Mucosa of rectum (tissue), 2 donors: Measurements from ENCODE around the gene LRRC51.

ENCODE experiments used
- H3K27ac ChIP-seq, 2 donors: one replicate each; pipeline ENCODE4 v1.7.0; 2013; ENCODE audit warnings: inconsistent platforms in 2 of 2, low read depth in 2 of 2, low read length in 2 of 2
- H3K27me3 ChIP-seq, 2 donors: one replicate each; pipeline ENCODE4 v1.7.0; 2013; ENCODE audit warnings: low read length in 2 of 2; ENCODE audit not compliant: control insufficient read depth in 2 of 2, insufficient read depth in 2 of 2
- H3K36me3 ChIP-seq, 2 donors: one replicate each; pipeline ENCODE4 v1.7.0; 2013; ENCODE audit warnings: low read length in 2 of 2; ENCODE audit not compliant: control insufficient read depth in 2 of 2, insufficient read depth in 2 of 2
- H3K4me1 ChIP-seq, 2 donors: one replicate each; pipeline ENCODE4 v1.7.0; 2013; ENCODE audit warnings: low read length in 2 of 2, mild to moderate bottlenecking in 1 of 2; ENCODE audit not compliant: control insufficient read depth in 2 of 2, insufficient read depth in 2 of 2
- H3K4me3 ChIP-seq, 2 donors: one replicate each; pipeline ENCODE4 v1.7.0; 2013; ENCODE audit warnings: low read length in 2 of 2
- H3K9ac ChIP-seq, 2 donors: one replicate each; pipeline ENCODE4 v1.7.0; 2013; ENCODE audit warnings: low read length in 2 of 2, low read depth in 1 of 2, mild to moderate bottlenecking in 1 of 2
- H3K9me3 ChIP-seq, 2 donors: one replicate each; pipeline ENCODE4 v1.7.0; 2013; ENCODE audit warnings: low read length in 2 of 2; ENCODE audit not compliant: control insufficient read depth in 2 of 2
- donor health status: healthy.
- donor health status: Normal muscosa, but diverticular disease.

The LRRC51 gene

DNA sequence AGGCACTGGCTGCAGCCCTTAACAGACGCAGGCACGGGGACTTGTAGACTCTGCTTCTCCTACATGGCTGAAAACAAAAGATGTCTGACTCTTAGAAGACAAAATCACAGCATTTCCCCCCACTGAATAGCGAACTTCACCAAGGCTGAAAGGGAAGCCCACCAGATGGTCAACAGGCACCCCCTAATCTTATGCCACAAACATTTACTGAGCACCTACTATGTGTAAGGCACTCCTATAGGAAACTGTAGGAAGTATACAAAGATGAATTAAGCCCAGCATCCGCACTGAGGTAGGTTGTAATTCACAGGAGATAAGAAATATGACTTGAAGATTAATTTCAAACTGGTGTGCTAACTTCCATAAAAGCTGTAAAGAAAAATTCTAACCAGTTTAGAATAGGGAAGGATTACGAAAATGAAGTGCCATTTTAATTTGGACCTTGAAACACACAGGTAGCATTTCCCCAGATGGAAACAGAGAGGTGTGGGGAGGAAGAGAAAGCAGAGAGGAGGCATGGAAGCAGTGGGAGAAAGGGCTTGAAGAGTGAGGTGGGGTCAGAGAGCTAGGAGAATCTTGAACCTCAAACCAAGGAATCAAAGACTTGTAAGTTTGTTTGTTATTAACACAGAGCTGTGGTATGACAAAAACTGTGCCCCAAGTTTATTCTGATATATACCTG is 38.4 kb upstream of the LRRC51 start:
- H3K4me1 ChIP-seq, result peaks cover 42 to 45% of the 10 kb centered on the region in 2 donors
- H3K36me3 ChIP-seq, result no peaks in the 10 kb centered on the region
- peak overlapping the region; percentile 84 for H3K9ac ChIP-seq
- H3K4me3 ChIP-seq, result peak overlapping the region; percentile 78 to 89
- H3K27me3 ChIP-seq, result no peaks in the 10 kb centered on the region
- peak overlapping the region; percentile 89 to 97 for H3K27ac ChIP-seq
- H3K9me3 ChIP-seq, result no peaks in the 10 kb centered on the region

DNA sequence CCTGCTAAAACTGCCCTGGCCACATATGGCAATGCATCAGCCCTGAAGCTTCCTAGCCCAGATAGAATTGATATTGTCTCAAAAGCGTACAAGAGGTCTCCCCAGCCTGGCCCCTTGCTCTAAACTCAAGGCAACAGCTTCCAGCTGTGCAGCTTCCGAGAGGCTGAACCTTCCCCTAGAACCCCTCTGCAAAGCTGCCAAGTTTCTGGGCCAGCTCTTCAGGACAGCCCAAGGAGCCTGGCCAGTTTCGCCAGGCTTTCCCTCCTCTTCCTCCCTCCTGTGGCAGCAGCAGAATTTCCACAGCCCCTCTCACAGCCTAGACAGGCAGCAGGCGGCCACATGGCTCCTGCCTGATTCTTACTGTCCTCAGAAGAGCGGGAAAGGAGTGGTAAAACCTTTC is 34.8 kb upstream of the LRRC51 start:
- no peak overlapping the region for H3K9ac ChIP-seq
- peaks cover 3% of the 10 kb centered on the region in 2 donors for H3K36me3 ChIP-seq
- H3K27ac ChIP-seq, result no peak overlapping the region
- no peak overlapping the region for H3K4me3 ChIP-seq
- no peaks in the 10 kb centered on the region for H3K9me3 ChIP-seq
- H3K27me3 ChIP-seq, result no peaks in the 10 kb centered on the region
- H3K4me1 ChIP-seq, result peaks cover 14 to 19% of the 10 kb centered on the region in 2 donors

DNA sequence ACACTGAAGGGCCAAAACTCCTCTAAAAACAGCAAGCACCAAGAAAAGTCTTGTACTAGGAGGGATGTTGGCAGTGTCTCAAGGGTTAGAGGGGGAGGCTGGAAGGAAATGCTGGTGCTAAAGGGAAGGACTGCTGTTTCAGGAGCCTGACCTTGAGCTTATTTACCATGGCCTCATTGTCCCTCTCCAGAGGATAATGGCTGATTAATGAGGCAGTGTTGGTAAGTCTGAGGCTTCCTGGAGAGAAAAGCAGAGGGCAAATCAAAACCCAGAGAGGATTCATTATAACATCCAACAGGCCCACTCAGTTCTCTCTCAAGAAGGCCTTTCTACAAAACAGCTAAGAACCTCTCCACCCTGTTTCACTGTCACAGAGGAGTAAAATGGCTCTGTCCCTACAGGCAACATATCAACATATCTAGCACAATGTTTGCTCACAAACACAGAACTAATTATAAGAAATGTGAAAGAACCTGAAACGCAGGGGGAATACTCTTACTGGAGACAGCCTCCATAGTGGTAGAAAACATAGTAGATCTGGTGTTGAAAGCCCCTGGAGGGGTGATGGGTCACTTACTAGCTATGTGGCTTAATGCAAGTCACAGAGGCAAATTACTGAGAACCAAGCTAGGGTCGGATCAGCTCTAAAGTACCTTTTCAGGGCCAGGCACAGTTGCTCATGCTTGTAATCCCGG is 31.7 kb upstream of the LRRC51 start:
- H3K9ac ChIP-seq, result no peak overlapping the region
- H3K27ac ChIP-seq, result no peak overlapping the region
- H3K27me3 ChIP-seq, result no peaks in the 10 kb centered on the region
- no peaks in the 10 kb centered on the region for H3K4me1 ChIP-seq
- H3K9me3 ChIP-seq, result no peaks in the 10 kb centered on the region
- no peak overlapping the region for H3K4me3 ChIP-seq
- peaks cover 3% of the 10 kb centered on the region in 2 donors for H3K36me3 ChIP-seq

DNA sequence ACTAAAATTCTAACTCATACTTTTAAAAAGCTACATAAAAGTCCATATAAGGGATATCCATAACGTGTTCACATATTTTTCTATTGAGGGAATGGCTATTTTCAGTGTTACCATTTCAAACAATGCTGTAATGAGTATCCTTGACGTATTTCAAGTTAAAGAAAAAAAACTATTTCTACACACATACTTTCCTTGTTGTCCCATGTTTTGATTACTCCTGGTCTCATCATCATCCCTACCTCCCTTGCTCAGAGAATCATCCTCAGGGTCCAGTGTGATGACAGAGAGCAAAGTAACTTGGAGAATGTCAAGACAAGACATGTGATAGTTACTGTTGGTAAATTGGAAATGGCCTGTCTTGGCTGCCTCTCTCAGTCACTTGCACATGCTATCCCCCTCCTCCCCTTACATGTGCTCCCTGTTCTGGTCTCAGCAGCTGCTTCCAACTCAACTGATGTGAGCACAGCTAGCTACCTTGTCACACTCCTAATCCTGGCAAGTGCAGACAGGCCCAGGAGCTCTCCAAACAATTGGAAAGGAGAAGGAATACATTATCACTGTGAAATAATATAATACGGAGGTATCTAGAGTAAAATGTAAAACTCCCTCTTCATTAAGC is 22.1 kb upstream of the LRRC51 start:
- H3K27ac ChIP-seq, result no peak overlapping the region
- H3K4me3 ChIP-seq, result no peak overlapping the region
- H3K4me1 ChIP-seq, result no peaks in the 10 kb centered on the region
- no peaks in the 10 kb centered on the region for H3K27me3 ChIP-seq
- H3K9ac ChIP-seq, result no peak overlapping the region
- H3K36me3 ChIP-seq, result peaks cover 0 to 6% of the 10 kb centered on the region in 2 donors
- no peaks in the 10 kb centered on the region for H3K9me3 ChIP-seq

DNA sequence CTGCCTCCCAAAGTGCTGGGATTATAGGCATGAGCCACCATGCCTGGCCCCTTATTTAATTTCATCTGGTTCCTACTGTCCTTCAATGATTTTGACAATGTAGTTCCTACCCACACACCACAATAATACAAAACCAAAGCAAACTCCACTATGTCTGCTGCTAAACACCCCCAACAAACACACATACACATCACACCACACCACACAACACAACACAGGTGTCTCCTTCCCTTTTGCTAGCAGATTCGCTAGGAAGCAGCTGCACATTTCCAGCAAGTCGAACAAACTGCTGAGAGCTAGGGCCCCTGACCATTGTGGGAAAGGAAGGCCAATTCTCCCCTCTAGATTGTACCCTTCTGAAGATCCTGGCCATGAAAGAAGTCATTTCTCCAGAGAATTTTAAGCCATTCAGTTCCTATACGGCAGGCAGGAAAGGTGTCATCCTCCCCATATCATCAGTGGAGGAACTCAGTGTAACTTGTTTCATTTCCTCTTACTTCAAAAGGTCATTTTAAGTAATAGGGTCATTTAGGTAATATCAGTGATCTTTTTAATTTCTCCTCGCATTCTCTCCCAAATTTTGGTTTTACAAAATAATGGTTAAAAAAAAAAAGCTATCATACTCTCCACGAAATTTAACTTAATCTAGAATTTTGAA is 18.8 kb upstream of the LRRC51 start:
- peaks cover 0 to 2% of the 10 kb centered on the region in 2 donors for H3K36me3 ChIP-seq
- no peak overlapping the region for H3K27ac ChIP-seq
- H3K27me3 ChIP-seq, result no peaks in the 10 kb centered on the region
- peaks cover 0 to 5% of the 10 kb centered on the region in 2 donors for H3K4me1 ChIP-seq
- H3K9me3 ChIP-seq, result no peaks in the 10 kb centered on the region
- no peak overlapping the region for H3K9ac ChIP-seq
- H3K4me3 ChIP-seq, result no peak overlapping the region

DNA sequence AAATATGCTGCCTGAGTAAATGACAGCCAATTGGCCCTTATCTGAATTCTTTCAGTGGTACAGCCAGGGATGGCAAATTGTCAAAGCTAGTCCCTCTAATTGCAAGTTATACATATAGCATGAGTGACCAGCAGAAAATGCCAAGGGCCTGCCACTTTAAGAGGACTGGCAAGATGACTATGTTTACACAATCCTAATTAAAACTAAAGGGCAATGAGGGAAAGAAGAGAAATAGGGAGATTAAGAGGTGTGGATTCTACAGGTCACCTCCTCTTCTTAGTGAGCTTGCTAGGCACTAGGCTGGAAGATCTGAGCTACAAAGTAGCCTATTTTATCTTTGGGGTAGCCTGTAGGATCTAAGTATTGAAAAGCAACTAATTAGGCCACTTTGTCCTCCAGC is 13.8 kb upstream of the LRRC51 start:
- no peaks in the 10 kb centered on the region for H3K27me3 ChIP-seq
- H3K36me3 ChIP-seq, result peaks cover 0 to 3% of the 10 kb centered on the region in 2 donors
- peak overlapping the region in 1 of 2 donors; percentile 31 for H3K27ac ChIP-seq
- H3K4me1 ChIP-seq, result peaks cover 20 to 27% of the 10 kb centered on the region in 2 donors
- no peak overlapping the region for H3K4me3 ChIP-seq
- peak overlapping the region in 1 of 2 donors; percentile 3 for H3K9ac ChIP-seq
- H3K9me3 ChIP-seq, result no peaks in the 10 kb centered on the region

DNA sequence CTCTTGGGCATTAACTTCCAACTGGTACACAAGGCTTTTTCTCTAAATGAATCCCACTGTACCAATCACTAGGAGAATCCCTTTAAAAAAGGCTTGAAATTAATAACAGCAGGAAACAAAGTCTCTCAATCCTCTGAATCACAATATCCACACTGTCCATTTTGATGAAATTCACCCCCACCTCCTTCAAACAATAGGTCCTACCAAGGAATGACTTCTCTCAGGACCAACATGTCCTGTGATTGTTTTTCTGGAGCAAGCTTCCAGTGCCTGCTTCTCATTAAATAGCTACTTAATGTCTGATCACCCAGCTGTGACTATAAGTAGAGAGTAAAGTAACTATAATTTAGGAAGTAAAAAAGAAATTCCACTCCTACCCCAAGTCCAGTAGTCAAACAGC is 13.4 kb upstream of the LRRC51 start:
- Histone ChIP-seq H3K4me1 (peaks cover 23 to 30% of the 10 kb centered on the region in 2 donors), H3K9ac (no peak overlapping the region), H3K27ac (peak overlapping the region in 1 of 2 donors; percentile 31)

DNA sequence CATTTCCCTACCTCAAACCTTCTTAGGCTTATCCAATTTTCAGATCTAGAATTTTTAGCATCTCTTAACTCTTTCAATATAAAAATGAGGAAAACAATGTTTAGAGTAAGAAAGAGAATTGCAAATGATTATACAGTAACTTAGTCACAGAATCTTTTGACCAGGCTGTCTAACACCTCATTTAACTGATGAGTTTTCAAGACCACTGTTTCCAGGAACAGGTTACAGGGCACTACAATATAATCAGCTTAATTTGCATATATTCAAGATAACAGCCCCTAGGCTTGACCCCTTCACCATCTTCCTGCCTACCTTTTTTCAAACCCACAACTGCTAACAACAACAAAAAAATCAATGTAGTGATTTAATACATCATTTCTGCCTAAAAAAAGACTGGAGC is 13.0 kb upstream of the LRRC51 start:
- no peak overlapping the region for H3K27ac ChIP-seq
- H3K36me3 ChIP-seq, result peaks cover 0 to 3% of the 10 kb centered on the region in 2 donors
- H3K4me3 ChIP-seq, result no peak overlapping the region
- no peaks in the 10 kb centered on the region for H3K27me3 ChIP-seq
- no peaks in the 10 kb centered on the region for H3K9me3 ChIP-seq
- H3K4me1 ChIP-seq, result peaks cover 25 to 33% of the 10 kb centered on the region in 2 donors
- no peak overlapping the region for H3K9ac ChIP-seq

More for the DNA sequence above, 13.4 kb upstream of the LRRC51 start:
- Histone ChIP-seq H3K36me3 (peaks cover 0 to 3% of the 10 kb centered on the region in 2 donors), H3K9me3 (no peaks in the 10 kb centered on the region), H3K4me3 (no peak overlapping the region), H3K27me3 (no peaks in the 10 kb centered on the region)

DNA sequence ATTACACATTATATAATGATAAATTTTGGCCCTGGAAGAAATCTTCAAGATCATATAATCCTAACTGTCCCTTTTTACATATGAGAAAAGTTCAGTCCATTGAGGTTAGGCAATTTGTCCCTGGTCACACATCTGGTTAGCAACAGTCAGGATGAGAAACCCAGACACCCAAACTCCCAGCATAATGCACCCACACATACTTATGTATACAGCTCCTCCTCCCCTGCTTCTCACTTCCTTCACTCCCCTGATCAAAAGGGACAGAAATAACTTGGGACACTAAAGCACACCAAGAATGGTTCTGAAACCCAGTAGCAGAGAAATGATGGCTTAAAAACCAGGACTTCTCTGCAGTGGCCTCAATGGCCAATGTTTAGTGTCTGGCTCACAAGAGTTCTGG is 11.4 kb upstream of the LRRC51 start:
- Histone ChIP-seq H3K9me3 (no peaks in the 10 kb centered on the region), H3K9ac (peak overlapping the region in 1 of 2 donors; percentile 2), H3K36me3 (peaks cover 0 to 3% of the 10 kb centered on the region in 2 donors), H3K4me3 (peak overlapping the region; percentile 14 to 21), H3K27ac (peak overlapping the region; percentile 58 to 69), H3K27me3 (no peaks in the 10 kb centered on the region), H3K4me1 (peaks cover 25 to 33% of the 10 kb centered on the region in 2 donors)
